NCI-H748 treated with DMSO at 0.1 percent for 48 hours (cell line): ENCODE data around the gene IZUMO2.
A peak's percentile ranks its signal among the peaks of the same experiment; 100 is the strongest.

Source experiments
- DNase-seq: peaks from one replicate; lab custom pipeline; 2025; lab: John Stamatoyannopoulos, UW

Gene IZUMO2

GRCh38 chr19:50162988-50163387 is at the start of gene IZUMO2:
Gene IZUMO2, minus strand, starts transcription at chr19:50163281. Its CDS starts 87 bp downstream, at chr19:50163194.
- DNase-seq = no peak

- no peak for DNase-seq
These were observed 47.3 kb upstream of the IZUMO2 start for GRCh38 chr19:50210425-50210824.

DNA sequence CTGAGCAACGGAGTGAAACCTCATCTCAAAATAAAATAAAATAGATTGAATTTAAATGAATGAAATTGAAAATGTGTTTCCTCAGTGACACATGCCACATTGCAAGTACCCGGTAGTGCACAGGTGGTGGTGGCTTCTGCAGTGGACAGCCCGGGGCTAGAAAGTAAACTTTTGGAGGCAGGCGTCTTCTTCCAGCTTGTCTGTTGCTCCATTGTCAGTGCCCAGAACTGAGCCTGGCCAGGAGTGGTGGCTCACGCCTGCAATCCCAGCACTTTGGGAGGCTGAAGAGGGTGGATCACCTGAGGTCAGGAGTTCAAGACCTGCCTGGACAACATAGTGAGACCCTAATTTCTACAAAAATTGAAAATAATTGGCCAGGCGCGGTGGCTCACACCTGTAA is 46.0 kb upstream of the IZUMO2 start:
- DNase-seq = no peak

- DNase-seq = no peak
These were observed 44.6 kb upstream of the IZUMO2 start for GRCh38 chr19:50207730-50208129.

GRCh38 chr19:50206191-50206590 is 43.1 kb upstream of the IZUMO2 start:
- no peak for DNase-seq

DNA sequence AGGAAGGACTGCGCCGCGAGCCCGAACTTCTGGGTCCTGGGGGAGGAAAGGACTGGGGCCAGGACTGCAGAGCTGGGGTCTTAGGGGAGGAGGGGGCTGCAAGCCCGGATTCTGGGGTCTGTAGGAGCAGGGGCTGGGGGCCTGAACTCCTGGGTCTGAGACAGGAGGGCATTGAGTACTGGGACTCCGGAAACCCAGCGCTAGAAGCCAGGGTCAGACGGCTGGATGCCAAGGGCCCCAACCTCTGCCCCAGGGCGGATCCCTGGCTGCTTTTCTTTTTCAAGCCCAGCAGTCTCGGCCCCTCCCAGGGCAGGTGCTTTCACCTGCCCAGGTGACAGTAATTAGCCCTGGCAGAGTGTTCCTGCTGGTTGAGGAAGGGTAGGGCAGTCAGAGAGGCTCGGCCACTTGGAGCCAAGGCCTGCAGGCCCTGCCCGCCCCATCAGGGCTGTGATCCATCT is 42.6 kb upstream of the IZUMO2 start:
- DNase-seq = peak; percentile 53

DNA sequence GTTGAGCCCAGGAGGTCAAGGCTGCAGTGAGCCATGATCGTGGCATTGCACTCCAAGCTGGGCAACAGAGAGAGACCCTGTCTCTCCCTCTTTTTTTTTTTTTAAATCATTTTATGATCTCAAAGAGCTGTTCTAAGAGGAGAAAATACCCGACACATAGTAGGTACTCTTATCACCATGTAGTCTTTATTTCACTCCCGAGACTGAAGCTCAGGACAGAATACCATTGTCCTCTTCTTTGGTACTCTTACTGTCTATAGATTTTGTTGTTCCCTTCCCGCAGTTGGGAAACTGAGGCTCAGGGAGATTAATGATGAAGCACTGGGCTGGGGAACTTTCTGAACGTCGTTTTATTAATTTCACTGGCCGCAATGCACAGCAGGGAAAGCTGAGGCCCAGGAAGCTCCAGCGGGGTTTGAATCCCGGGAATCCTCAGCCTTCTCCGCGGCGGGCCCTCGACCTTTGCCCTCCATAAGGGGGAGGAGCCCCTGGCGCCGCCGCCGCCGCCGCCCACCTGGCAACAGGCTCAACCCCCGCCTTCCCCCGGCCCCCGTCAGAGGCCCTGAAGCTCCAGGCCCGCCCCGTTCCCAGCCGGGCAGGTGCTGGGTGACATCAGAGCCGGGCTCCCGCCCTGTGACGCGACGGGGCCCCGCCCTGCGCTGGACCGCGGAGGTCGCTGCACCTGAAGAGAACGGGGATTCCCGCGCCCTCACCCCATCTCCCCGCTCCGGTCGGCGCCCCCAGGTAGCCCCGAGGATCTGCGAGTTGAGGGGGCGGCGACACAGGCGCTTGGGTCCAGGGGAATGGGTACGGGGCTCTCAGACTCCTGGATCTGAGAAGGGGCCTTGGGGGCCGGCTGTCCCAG is 42.0 kb upstream of the IZUMO2 start:
- peak; percentile 82 for DNase-seq

GRCh38 chr19:50204081-50204428 is 41.0 kb upstream of the IZUMO2 start:
- no peak for DNase-seq

- peak; percentile 87 for DNase-seq
These were observed 40.4 kb upstream of the IZUMO2 start, which contains the start of gene MYH14 for GRCh38 chr19:50203281-50204080. Gene MYH14, plus strand, starts transcription at chr19:50203622. Its CDS starts 6,744 bp downstream, at chr19:50210366.

GRCh38 chr19:50202962-50203280 is 39.8 kb upstream of the IZUMO2 start:
- no peak for DNase-seq

GRCh38 chr19:50202386-50202785 is 39.3 kb upstream of the IZUMO2 start:
- DNase-seq = no peak

GRCh38 chr19:50199259-50199555 is 36.1 kb upstream of the IZUMO2 start:
- DNase-seq = no peak

DNA sequence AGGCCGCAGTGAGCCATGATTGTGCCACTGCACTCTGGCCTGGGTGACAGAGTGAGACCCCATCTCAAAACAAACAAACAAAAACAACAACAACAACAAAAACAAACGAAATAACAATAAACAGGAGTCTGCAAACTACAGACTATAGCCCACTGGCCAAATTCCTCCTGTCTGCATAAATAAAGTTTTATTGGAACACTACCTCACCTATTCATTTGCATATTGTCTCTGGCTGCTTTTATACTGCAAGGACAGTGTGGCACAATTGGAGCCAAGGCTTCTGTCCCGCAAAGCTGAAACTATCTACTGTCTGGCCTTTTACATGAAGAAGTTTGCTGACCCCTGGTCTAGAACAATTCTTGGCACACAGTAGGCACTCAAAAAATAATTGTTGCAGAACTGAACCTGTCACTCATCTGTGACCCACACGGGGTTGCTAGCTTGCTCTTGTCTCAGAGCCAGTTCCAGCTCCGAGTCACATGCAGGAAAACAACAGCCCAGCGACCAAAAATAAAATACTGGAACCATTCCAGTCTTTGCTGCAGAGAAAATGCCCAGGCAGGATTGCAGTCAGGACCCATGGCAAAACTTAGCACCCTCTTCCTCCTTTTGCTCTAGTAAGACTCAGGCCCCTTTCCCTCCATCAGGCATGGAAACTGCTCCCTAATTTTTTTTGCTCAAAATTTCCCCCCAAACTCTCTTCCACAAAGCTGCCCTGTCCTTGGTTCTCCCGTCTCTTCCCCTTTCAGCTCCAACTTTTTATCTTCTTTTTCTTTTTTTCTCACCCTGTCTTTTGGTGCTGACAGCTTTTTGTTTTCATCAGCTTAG is 35.6 kb upstream of the IZUMO2 start:
- no peak for DNase-seq

DNA sequence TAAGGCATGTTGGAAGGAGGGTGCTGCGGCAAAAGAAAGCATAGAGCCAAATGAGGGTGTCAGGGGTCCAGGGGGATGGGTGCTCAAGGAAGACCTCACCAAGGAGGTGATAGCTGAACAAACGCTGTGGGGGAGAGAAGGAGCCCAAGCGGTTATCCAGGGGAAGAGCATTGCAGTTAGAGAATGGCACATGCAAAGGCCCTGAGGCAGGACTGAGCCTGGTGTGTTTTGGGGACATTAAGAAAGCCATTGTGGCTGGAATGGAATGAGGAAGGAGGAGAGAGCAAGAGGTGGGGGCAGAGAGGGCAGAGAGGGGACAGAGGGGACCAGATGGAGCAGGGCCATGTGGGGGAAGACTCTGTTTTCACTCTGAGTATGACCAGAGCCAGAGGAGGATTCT is 34.3 kb upstream of the IZUMO2 start:
- DNase-seq = no peak

DNA sequence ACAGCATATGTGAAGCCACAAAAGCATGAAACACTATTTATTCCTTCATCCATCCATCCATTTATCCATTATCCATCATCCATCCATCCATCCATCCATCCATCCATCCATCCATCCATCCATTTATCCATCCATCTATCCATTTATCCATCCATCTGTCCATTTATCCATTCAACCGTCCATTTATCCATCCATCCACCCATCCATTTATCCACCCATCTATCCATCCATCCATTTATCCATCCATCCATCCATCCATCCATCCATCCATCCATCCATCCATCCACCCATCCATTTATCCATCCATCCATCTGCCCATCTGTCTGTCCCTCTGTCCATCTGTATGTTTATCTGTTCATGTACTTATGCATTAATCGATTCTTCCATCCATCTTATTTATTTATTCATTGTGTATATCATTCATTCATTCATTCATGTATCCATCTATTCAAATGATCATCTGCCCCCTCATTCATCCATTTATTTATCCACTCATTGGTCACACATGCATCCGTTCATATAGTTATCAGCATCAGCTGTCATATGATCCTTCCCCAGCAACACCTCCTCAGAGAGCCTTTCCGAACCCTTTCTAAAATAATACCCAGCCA is 33.3 kb upstream of the IZUMO2 start:
- DNase-seq = no peak

- no peak for DNase-seq
These were observed 32.1 kb upstream of the IZUMO2 start for GRCh38 chr19:50195224-50195623.

- DNase-seq = no peak
These were observed 29.6 kb upstream of the IZUMO2 start for GRCh38 chr19:50192463-50193211.

GRCh38 chr19:50191216-50191615 is 28.1 kb upstream of the IZUMO2 start:
- peak; percentile 7 for DNase-seq

DNA sequence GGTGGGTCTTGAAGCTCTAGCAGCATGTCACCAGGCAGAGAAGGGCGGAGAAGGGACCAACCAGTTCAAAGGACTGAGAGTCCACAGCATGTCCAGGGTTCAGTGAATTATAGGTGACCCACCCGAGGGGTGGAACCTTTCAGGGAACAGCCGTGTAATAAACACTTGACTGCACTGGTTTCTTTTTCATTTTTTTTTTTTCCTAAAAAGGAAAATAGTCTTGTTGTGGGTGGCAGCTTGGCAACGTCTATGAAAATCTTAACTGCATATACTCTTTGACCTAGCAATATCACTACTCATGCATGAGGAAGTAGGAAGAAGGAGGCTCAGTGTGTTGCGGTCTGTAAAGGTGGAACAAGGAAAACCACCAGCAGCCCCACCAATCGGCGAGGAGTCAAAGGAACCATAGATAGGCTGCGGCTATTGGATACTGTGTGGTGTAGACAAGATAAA is 27.4 kb upstream of the IZUMO2 start:
- DNase-seq = no peak

- no peak for DNase-seq
These were observed 26.2 kb upstream of the IZUMO2 start for GRCh38 chr19:50189331-50189730.

DNA sequence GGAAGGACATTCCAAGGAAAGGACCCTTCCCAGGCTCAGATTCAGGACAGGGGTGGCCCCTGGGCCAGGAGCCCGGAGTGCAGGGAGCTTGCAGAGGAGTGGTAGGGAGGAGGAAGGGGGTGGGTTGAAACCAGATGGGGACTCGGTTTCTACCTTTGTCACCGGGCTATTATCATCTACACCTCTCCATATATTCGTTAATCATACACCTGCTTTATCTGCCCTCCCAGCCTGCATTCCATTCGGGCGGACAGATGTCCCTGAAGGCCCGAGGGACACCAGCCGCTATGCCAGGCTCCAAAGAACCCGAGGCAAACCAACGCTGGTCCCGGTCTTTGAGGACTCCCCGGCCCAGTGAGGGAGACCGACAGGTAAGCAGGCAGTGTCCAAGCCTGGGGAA is 24.9 kb upstream of the IZUMO2 start:
- DNase-seq = no peak
